Measurements from ENCODE around the gene CPSF4L. TPM values are rescaled to one million over a fixed set of nuclear protein-coding genes. Genes with fewer than 3 reads are reported as not detected.

Gene CPSF4L
- total and polyA plus RNA-seq, 8 donors = 0.20 to 0.73 (median 0.33) TPM; not detected in 2

- Histone ChIP-seq H3K27ac (no peak overlapping the region), H3K4me3 (no peak overlapping the region), H3K9me3 (no peaks in the 10 kb centered on the region), H3K36me3 (no peaks in the 10 kb centered on the region), H3K27me3 (no peaks in the 10 kb centered on the region), H3K4me1 (peaks cover 0 to 3% of the 10 kb centered on the region in 2 donors)
- intact Hi-C loops (cut with DNase I) = loop anchor here in 1 of 2 donors (10.0 kb wide), 1 partner anchor 109 kb away; no protein-coding TSS in a partner anchor
- no peak for TF ChIP-seq CTCF (IDR thresholded peaks at IDR 0.05)
- DNase-seq = no peak
- no peak for ATAC-seq
Measured at GRCh38 chr17:73256220-73256619, 5.5 kb downstream of the CPSF4L start.

GRCh38 chr17:73255671-73256181 lies 6.0 kb downstream of the CPSF4L start:
- intact Hi-C loops (cut with DNase I) = loop anchor here in 1 of 2 donors (10.0 kb wide), 1 partner anchor 109 kb away; no protein-coding TSS in a partner anchor
- no peak overlapping the region for H3K27ac ChIP-seq
- TF ChIP-seq CTCF (IDR thresholded peaks at IDR 0.05) = peak; percentile 94 to 96
- ATAC-seq (peak; percentile 84), DNase-seq (peak in 3 of 4 donors; percentile 42 to 58 (median 54))
- H3K9me3 ChIP-seq = no peaks in the 10 kb centered on the region
- H3K27me3 ChIP-seq = no peaks in the 10 kb centered on the region
- H3K36me3 ChIP-seq = no peaks in the 10 kb centered on the region
- H3K4me3 ChIP-seq = no peak overlapping the region
- peaks cover 0 to 3% of the 10 kb centered on the region in 2 donors for H3K4me1 ChIP-seq

GRCh38 chr17:73251871-73252270 lies 9.8 kb downstream of the CPSF4L start:
- no peak for DNase-seq
- no peak for ATAC-seq
- Histone ChIP-seq H3K9me3 (no peaks in the 10 kb centered on the region), H3K36me3 (peaks cover 0 to 3% of the 10 kb centered on the region in 2 donors), H3K27ac (no peak overlapping the region), H3K4me3 (no peak overlapping the region), H3K4me1 (peaks cover 0 to 3% of the 10 kb centered on the region in 2 donors), H3K27me3 (no peaks in the 10 kb centered on the region)
- intact Hi-C loops (cut with DNase I) = loop anchor here (2.0 to 10.0 kb wide), 2 partner anchors 113 to 117 kb away; no protein-coding TSS in a partner anchor
- TF ChIP-seq CTCF (IDR thresholded peaks at IDR 0.05) = no peak

- ATAC-seq = no peak
- no peaks in the 10 kb centered on the region for H3K27me3 ChIP-seq
- no peak for TF ChIP-seq CTCF (IDR thresholded peaks at IDR 0.05)
- H3K4me1 ChIP-seq = peaks cover 0 to 2% of the 10 kb centered on the region in 2 donors
- H3K27ac ChIP-seq = no peak overlapping the region
- H3K36me3 ChIP-seq = peaks cover 0 to 7% of the 10 kb centered on the region in 2 donors
- intact Hi-C loops (cut with DNase I) = loop anchor here in 1 of 2 donors (10.0 kb wide), 1 partner anchor 114 kb away; no protein-coding TSS in a partner anchor
- no peaks in the 10 kb centered on the region for H3K9me3 ChIP-seq
- no peak overlapping the region for H3K4me3 ChIP-seq
- no peak for DNase-seq
Measured at GRCh38 chr17:73250851-73251640, 10.6 kb downstream of the CPSF4L start.

- intact Hi-C loops (cut with DNase I) = loop anchor here in 1 of 2 donors (10.0 kb wide), 1 partner anchor 115 kb away; no protein-coding TSS in a partner anchor
- Histone ChIP-seq H3K27ac (no peak overlapping the region), H3K4me3 (no peak overlapping the region), H3K36me3 (peaks cover 0 to 20% of the 10 kb centered on the region in 2 donors), H3K4me1 (no peaks in the 10 kb centered on the region), H3K9me3 (no peaks in the 10 kb centered on the region), H3K27me3 (no peaks in the 10 kb centered on the region)
- TF ChIP-seq CTCF (IDR thresholded peaks at IDR 0.05) = no peak
- no peak for DNase-seq
- no peak for ATAC-seq
Measured at GRCh38 chr17:73249700-73250099, 12.0 kb downstream of the CPSF4L start.
